Activated CD4-positive, alpha-beta T cell treated with anti-CD3 and anti-CD28 coated beads, Interleukin-2, amount 50 U/mL, for 48 hours (primary cell): ENCODE results near the gene SPI1.

Source experiments
- DNase-seq, 2 experiments: peaks; one replicate each; pipeline ENCODE4 v3.0.0-alpha.2; 2020

The SPI1 gene

DNA sequence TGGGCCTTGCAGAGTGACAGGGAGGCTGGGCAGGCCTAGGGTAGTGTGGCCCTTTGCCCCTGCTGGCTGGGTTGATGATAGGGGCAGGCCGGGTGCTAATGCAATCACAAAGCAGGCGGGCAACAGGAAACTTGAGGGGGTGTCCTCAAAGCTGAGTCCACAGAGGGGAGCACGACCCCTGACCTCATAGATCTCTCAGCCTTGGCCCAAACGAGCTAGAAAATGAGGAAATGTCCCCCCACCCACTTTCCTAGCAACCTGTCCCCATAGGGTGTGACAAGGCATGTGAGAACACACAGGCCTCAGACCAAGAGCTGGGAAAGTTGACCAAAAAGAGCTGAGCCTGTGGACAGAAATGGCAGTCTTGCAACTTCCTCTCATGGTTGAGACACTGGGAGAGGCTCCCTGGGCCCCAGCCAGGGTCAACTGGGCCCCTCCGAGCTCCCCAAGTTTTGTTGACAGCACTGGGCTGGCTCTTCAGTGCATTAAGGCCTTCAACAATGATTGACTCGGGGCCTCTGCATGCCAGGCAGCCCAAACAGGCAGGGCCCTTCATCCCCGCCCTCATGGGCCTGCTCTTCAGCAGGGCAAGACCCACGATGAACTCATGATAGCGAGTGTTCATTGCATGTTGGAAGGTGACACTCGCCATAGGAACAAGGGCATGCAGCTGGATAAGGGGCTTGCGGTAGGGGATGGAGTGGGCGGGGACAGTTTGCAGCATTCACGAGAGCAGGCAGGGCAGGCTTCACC, 9.8 kb upstream of the SPI1 start:
- no peak for DNase-seq

DNA sequence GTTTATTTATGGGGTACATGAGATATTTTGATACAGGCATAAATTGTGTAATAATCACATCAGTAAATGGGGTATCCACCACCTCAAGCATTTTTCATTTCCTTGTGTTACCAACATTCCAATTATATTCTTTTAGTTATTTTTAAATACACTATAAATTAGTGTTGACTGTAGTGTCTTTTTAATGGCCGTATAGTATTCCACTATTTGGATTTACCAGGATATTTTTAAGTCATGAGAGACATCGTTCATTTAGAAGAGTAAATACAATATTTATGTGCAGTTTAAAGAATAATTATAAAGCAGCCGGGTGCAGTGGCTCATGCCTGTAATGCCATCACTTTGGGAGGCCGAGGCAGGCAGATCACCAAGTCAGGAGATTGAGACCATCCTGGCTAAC, 6.2 kb upstream of the SPI1 start:
- DNase-seq = no peak

DNA sequence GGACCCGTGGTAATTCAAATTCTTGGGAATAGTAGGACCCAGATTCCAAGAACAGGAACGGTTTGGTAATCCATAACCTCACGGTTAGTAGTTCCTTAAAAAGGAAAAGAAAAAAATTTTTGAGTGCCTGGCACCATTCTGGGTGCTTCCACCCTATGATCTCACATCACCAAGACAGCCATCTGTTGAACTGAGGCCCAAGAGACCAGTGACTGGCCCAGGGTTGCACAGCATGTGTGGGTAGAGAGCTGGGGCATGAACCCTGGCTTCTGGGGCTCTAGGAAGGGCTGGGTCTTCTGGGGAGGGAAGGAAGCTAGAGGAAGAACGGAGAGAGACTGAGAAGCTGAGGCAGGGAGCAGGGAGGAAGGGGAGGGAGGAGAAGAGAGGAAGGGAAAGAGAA, 4.7 kb upstream of the SPI1 start:
- DNase-seq = no peak

DNA sequence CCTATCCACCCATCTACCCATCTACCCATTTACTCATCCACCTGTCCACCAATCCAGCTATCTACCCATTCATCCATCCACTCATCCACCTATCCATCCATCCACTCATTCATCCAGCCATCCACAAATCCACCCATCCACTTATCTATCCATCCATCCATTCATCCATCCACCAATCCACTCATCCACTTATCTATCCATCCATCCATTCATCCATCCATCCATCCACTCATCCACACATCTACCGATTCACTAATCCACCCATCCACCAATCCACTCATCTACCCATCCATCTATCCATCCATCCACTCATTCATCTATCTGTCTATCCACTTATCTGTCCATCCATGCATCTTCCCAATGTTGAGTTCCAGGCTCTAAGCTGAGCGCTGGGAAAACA, 1.7 kb upstream of the SPI1 start:
- DNase-seq = no peak

DNA sequence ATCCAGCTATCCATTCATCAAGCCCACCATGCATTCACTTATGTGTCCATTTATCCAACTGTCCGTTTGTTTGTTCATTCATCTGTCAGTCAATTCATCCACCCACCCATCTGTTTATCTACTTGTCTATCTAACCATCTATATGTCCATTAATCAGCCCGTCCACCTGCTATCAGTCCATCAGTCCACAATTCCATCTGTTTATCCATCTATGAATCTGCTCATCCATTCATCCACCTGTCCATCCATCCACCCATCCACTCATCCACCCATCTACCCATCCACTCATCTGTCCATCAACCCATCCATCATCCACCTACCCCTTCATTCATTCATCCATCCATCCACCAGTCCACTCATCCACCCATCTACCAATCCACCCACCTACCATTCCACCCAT, 970 bp upstream of the SPI1 start:
- DNase-seq = no peak

DNA sequence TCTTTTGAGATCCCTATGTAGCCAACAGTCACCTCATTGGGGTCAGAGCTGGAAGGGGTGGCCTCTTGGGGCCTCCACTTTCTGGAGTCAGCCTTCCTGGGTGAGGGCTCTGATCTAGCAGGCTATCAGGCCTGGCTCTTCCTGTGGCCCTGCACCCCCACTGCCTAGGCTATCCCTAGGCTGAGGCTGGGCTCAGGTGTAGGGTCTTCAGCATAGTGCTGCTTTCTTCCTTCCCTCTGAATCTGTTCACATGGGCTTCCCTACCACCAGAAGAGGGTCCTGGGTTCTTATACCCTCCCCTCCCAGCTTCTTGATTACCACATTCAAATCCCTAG, 456 bp upstream of the SPI1 start:
- no peak for DNase-seq

DNA sequence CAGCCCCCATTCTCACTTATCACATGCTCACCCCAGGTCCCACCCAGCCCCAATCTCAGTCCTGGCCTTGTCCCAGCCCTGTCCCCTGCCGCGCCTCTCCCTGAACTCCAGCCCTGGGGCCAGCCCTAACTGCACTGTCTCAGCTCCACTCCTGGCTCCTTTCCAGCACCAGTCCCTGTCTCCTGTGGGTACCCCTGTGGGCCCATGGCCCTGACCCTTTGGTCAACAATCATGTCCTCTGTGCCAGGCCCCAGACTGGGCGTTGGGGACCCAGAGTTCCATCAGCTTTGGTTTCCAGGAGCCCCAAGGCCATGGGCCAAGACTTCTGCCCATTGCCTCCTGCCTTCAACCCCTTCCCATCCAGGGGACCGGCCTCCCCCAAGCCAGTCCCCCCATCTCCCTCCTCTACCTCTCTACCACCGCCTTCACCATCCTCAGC, 757 bp downstream of the SPI1 start:
- DNase-seq = no peak

DNA sequence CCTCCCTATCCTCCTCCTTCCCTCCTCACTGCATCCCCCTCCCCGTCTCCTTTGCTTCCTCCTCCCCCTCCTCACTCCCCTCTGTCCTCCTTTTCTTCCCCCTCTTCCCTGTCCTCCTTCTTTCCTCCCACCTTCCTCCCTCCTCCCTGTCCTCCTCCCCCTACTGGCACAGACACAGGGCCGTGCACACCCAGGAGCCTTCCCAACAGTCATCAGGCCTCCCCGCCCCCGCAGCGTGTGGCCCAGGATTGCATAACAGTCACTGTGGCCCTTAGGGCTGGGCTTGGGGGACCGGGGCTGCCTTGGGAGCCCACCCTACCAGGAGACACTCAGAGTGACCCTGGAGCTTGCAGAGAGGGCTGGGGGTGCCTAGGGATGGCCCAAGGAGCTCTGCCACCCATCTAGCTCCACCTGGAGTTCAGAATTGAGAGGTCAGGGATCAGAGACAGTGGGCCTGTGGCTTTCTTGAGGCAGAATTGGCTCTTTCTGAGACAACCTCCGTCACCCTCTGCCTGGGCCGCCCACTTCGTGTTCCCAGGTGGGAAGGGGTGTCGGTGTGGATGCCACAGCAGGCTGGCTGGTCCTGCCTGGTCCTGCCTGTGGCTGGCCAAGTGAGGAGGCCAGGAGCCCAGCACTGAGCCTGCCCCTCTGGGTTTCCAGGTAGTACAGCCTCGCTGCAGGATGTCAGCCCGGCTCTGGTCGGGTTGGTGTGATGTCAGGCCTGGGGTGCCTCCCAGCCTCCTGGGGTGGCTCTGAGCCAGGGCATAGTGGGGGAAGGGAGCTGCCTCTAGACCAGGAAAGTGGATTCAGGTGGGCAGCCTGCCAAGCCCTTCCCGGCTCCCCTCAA, 1.6 kb downstream of the SPI1 start:
- DNase-seq = no peak

DNA sequence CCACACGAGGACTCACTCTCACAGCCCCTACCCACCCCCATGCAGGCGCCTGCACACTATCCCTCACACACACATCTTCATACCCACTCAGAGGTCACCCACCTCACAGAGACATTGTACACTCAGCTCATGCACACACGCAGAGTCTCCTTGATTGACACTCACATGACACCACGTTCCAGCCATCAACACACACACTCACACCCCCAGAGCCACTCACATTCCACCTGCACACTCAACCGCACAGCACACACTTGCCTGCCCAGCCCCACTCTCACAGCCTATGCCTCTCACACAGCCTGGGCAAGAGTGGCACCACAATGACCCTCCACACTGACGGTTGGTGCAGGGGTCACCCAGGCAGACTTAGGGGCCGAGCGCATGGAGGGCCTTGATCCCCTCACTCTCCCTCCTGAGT, 2.2 kb downstream of the SPI1 start:
- DNase-seq = no peak

DNA sequence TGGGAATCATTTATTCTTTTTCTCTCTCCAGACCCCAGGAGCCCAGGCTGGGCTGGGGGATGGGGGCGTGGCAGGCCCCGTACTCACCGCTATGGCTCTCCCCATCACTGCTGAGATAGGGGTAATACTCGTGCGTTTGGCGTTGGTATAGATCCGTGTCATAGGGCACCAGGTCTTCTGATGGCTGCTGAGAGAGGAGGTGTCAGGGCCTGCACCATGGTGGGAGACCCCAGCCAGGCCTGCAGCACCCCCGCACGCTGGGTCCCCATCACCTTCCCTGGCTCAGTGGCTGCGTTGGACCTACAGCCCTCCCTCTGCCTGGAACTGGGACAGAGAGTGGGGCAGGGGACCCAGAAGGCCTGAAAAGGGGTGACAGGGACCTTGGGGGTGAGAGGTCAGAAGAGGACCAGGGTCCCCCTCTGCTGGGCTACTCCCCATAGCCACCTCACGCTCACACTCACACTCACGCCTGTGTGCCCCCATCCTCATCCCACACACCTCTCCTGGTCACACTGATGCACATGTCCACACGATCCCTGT, 2.7 kb downstream of the SPI1 start:
- DNase-seq = no peak

DNA sequence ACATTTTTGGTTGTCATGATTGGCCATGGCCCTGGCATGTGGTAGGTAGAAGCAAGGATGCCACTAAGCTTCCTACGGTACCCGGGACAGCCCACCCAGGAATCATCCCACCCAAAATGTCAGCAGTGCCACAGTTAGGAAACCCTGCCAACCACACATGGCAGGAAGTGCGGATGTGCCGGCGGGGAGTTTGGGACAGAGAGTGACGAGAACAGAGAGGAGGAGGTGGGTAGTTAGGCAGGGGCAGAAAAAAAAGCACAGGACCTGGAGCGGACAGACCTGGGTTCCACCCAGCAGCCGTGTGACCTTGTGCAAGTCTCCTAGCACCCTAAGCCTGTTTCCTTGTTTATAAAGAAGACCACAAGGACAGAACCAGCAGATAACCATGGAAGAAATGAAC, 3.3 kb downstream of the SPI1 start:
- DNase-seq = no peak

DNA sequence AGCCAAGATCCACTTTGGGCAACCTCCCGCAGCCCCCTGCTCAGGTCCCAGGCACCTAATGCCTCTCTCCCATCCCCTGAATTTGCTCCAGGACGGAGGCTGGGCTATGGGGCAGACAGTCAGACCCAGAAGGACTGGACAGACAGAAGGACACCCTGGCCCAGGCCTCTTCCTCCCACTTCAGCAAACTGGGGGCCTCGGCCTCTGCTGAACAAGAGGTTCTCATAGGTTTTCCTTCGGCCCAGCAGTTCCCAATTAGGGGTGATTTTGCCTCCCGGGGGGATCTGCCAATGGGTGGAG, 3.7 kb downstream of the SPI1 start:
- no peak for DNase-seq

DNA sequence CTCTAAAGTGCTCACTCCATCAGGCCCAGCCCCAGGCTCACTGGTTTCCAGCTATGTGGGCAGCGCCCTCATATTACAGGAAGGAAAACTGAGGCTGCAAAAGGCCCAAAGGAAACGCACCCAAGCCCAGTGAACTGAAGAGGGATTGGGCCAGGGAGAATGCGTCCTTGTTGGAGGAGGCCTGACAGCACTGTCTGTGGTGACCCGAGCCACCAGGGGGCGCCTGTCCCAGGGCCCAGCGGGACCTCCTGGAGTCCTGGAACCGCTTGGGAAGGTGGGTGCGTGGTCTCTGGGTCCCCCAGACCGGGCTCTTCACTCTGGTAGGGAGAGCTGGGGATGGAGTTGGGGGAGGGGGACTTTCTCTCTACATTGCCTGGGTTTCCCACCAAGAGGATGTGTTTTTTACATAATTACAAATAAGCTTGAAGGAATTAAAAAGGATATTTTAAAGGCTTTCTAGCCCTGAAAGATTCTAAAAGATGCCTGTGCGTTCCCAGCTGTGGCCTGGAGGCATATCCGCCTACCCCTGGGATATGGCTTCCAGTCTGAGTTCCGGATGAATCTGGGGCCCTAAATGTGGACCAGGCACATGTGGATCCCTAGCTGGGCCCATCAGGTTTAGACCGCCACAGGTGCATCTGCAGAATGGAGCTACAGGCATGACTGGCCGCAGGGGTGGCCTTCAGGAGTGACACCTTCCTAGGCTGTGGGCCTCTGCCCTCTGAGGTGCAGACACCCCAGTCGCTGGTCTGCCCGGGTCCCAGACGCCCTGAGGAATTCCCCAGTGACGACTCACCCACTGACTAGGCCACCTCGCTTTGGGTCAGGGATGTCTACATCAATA, 4.2 kb downstream of the SPI1 start:
- peak; percentile 92 for DNase-seq

DNA sequence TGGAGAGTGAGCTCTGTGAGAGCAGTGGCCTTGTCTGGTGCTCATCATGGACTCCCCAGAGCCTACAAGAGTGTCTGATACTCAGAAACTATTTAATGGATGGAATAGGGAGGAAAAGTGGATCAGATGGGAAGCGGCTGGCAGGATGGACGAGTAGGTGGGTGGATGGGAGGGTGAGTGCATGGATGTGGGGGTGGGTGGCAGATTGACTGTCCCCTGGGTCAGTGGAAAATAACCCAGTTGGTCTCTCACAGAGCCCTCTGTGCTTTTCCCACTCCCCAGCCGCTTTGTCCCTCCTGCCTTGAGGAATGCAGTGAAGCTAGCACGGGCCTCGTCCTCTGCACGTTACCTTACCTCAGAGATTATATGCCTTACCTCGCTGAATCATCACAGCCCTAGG, 5.9 kb downstream of the SPI1 start:
- DNase-seq = no peak

DNA sequence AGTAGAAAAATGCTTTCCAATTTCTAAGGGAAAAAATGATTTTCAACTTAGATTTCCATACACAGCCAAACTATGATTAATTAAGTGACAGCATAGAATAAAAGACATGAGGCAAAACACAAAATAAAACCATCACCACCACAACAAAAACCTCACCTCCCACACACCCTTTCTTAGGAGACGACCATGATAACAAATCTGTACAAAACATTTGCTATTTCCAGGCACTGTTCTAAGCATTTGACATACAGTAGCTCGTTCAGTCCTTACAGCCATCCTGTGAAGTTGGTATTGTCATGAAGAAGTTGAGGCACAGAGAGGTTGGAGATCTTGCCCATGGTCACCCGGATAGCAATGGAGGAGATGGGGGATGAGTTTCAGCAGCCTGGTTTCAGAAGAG, 8.7 kb downstream of the SPI1 start:
- no peak for DNase-seq

DNA sequence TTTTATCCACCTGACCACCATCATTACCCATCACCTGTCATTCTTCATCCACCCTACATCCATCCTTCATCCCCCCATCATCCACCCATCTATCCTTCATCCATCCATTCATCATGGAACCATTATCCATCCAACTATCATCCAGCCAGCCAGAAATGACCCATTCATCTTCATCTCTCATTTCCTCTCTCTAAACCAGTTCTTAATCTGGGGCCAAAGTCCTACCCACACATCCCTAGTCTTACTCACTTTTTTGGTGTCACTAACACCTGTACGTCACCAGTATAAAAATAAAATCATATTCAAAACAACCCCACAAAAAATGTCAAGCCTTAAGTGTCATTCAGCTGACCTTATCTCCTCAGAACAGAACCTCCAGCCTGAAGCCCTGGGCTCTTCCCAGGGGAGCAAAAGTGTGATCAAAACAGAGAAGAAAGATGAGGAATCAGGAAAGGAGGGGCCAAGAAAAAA, 12.3 kb downstream of the SPI1 start:
- no peak for DNase-seq

DNA sequence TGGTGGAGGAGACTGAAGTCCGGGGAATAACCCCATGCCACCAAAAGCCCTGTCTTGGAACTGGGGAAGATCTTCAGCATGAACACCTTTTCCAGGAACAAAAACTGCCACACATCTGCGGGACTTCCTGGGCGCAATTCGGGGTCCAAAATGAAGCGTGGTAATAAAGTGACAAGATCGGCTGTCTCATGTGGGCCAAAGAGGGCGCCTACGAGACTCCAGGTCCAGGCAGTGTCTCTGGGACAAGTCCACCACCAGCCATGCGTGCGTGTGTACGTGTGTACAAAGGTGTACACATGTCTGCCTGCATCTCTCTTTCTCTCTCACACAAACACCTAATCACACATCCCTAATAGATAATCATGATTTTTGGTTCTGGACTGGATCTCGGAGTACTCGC, 16.9 kb downstream of the SPI1 start:
- no peak for DNase-seq

DNA sequence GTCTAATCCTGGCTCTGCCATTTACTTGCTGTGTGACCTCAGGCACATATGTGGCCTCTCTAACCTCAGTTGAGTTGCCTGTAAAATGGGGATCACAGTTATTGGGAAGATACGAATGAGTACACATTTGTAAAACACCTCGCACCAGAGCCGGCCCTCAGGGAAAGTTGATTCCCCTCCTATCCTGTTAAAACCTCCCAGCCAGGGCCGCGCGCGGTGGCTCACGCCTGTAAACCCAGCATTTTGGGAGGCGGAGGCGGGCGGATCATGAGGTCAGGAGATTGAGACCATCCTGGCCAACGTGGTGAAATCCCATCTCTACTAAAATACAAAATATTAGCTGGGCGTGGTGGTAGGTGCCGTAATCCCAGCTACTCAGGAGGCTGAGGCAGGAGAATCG, 18.0 kb downstream of the SPI1 start:
- DNase-seq = no peak

DNA sequence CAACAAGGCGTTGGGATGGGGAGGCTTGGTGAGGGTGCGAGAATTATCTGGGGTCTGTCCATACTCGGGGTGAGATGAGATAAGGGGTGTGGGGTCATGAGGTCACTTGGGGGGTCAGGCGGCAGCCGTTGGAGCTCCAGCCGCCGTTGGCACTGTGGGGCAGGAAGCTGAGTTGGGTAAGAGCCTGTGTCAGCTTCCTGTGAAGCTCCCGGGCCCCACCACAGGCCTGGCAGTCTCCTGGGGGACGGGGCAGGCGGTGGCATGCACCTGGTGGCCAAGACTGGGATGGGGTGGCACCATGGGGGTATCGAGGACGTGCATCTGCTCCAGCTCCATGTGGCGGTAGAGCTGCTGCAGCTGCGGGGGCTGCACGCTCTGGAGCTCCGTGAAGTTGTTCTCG, 18.8 kb downstream of the SPI1 start:
- DNase-seq = no peak

DNA sequence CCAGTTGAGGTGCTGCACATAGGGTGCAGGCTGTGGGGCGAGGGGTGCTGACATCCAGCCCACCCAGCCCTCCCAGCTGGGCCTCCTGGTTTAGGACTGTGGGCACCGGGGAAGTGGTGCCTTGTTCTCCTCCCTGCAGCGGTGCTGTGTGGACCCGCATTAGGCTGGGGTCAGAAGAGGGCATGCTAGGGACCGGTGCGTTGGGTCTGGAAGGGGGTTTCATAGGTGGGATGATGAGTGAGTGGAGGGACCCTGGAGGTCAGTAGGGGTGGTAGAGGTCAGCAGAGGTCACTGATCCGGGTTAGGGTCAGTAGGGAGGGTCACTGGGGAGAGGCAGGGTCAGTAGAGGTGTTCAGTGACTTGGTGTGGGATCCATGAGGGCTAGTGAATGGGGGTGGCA, 19.2 kb downstream of the SPI1 start:
- DNase-seq = no peak

DNA sequence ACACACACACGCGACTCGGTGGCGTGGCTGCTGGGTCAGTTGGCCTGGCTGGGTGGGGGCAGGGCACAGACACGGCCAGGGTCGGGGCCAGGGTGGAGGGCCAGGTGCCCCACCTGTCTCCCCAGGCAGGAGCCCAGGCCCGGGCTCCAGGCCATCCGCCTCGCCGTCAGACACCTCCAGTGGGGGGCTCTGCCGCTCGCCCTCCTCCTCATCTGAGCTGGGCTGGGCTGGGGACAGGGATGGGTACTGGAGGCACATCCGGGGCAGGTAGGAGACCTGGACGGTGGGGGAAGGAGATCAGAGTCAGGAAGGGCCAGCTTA, 19.7 kb downstream of the SPI1 start:
- no peak for DNase-seq

DNA sequence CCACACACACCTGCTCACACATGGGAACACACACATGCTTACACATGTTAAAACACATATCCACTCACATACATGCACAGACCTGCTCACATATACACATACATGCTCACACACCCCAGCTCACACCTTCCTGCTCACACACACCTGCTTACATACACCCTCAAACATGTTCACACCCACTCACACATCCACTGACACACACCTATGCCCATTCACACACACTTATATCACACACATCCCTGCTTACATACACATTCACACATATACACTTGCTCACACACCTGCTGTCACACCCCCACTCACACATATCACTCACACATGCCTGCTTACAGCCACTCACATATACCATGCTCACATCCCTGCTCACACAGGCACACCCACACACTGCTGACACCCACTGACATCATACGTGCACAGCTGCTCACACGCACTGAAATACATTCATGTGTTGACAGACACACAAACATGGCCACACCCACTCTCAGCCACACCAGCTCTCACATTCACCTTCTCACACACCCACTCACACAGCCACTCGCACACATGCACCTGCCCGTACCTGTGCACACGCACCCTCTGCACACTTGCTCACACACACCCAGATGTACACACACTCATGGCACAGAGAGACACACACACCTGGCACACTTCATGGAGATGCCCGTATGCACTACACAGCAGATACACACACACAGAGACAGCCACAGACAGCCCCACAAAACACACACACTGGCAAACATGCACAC, 20.2 kb downstream of the SPI1 start:
- DNase-seq = no peak

DNA sequence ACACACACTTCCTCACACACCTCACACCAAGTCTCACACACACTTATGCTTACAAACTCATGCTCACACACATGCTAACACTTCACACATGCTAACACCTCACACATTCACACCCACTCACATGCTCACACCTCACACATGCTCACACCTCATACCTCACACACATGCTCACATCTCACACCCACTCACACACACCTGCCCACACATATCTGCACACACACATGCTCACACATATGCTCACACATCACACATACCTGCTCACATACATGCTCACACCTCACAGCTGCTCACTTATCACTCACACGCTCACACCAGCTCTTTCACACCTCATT, 21.4 kb downstream of the SPI1 start:
- DNase-seq = no peak
